GM21529 (cell line): Measurements from ENCODE around the gene DNAH17.

Source experiments
- ATAC-seq: cut with Tn5 transposase; IDR thresholded peaks from one replicate; pipeline ENCODE4 v1.9.1; 2021; ENCODE audit not compliant: unreplicated experiment

DNAH17 gene

DNA sequence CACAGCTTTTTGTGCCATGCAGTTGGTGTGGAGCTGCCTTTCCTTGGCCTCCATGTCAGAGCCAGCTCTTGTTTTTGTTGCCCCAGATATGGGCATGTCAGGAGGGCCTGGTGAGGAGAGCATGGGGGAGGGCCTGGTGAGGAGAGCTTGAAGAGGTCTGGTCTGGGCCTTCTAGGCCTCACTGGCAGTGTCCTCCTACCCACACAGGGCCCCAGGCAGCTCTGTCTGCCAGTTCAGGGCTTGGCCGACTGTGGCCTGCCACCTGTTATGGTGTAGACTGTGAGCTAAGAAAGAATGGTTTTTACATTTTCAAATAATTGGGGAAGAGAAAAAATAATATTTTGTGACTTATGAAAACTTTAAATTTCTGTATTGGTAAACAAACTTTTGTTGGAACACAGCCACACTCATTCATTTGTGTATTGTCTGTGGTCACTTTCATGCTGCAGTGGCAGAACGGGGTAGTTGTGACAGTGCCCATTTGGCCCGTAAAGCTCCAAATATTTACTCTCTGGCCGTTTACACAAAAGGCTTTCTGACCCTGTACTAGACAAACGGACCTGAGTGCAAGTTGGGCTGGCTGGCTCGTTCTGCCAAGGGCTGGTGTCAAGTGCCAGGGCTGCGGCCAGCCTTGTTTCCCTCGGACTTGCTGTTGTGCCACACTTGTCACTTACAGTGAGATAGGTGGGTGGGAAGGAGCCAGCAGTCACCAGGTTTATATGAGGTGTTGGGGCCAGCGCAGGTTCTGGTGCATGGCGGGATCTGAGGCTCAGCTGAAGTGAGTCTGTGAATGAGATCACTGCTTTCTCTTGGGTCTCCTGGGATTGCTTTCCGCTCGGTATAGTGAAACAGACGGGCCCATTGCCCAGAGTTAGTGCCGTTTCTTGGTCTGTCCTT lies 180.5 kb downstream of the DNAH17 start:
- no peak for ATAC-seq

DNA sequence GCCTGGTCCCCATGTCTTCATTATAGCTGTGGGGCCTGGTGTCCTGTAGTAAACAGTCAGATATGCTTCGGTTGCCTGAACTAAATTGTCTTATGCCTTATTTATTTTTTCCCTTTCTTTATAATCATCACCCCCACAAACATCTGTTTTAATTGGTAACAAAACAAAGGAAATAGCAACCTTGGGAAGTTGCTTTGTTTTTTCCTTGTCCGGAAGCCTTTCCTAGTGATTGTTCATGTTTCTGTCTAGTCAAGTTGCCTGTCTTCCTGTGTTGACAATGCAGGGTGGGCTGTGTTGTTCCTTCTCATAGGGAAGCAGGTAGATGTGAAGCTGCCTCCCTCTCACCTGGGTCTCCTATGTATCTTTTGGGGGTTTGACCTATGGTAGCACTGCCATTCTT lies 182.0 kb downstream of the DNAH17 start:
- no peak for ATAC-seq

DNA sequence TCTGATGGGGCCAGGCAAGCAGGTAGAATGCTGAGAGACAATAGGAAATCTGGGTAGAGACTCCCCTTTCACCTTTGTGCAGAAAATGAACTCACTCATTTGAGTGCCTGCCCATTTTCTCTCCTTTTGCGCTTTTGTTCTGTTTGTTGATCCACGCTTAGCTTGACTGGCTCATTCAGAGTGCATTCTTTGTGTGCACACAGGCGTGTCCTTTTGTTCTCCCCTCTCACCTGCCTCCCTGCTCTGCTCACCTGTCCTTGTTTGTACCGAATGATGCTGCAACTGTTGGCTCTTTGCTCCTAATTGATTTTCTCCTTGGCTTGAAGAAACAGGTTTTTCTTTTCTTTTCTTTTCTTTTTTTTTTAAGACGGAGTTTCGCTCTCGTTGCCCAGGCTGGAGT lies 183.0 kb downstream of the DNAH17 start:
- no peak for ATAC-seq

DNA sequence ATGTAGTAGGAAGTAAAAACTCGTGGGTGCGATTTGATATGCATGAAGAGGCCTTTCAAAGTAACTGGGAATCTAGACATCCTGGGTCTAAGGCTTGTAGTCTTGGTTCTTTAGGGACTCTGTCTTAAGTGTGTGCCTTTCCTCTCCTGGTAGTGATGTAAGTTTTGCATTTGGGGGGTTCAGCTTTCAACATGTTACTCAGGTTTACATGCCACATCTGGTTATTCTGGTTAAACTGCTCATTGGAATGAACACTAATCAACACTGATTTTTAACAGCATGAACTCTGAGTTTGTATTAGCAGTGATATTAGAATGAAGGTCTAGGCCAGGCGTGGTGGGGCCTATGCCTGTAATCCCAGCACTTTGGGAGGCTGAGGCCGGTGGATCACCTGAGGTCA lies 183.6 kb downstream of the DNAH17 start:
- ATAC-seq: no peak

DNA sequence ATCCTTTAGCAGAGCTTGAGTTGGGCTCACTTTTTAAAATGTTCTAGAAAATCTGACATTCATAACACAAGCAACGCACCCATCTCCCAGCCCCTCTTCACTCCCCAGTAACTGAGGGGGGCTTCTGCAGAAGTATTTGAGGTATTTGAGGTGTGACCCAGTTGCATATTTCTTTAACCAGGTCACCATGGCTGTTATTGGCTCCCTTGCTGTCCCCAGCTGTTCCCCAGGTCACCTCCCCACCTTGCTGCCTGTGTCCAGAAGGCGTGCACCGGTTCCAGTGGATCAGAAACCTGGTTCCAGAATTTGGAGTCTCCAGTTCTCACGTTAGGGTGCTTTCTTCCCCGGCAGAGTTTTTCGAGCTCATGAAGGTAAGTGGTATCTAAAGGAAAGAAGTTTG lies 184.9 kb downstream of the DNAH17 start:
- ATAC-seq: no peak

DNA sequence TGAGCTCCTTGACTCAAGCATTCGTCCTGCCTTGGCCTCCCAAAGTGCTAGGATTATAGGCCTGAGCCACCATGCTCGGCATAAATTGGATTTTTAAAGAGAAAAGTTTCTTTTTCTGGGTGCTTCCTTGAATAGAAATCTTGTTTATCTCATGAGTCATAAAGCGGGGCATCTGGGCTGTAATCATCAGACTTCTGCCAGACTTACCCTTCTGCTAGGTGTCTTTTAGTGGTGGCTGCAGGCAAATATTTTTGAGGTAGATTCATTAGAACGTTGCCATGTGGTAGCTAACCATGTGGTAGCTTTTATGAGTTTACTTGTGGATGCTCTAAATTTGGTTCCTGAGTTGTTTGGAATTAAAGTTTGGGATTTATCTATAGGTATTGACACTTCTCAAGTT lies 185.4 kb downstream of the DNAH17 start:
- ATAC-seq: no peak

DNA sequence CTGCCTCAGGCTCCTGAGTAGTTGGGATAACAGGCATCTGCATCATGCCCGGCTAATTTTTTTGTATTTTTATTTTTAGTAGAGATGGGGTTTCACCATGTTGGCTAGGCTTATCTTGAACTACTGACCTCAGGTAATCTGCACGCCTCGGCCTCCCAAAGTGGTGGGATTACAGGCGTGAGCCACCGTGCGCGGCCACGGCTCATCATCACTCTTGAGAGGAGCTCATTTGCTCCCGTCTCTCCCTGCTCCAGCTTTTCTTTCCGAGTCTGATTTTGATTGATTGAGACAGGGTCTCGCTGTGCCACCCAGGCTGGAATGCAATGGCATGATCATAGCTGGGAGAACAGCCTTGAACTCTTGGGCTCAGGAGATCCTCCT lies 186.2 kb downstream of the DNAH17 start:
- ATAC-seq: no peak

DNA sequence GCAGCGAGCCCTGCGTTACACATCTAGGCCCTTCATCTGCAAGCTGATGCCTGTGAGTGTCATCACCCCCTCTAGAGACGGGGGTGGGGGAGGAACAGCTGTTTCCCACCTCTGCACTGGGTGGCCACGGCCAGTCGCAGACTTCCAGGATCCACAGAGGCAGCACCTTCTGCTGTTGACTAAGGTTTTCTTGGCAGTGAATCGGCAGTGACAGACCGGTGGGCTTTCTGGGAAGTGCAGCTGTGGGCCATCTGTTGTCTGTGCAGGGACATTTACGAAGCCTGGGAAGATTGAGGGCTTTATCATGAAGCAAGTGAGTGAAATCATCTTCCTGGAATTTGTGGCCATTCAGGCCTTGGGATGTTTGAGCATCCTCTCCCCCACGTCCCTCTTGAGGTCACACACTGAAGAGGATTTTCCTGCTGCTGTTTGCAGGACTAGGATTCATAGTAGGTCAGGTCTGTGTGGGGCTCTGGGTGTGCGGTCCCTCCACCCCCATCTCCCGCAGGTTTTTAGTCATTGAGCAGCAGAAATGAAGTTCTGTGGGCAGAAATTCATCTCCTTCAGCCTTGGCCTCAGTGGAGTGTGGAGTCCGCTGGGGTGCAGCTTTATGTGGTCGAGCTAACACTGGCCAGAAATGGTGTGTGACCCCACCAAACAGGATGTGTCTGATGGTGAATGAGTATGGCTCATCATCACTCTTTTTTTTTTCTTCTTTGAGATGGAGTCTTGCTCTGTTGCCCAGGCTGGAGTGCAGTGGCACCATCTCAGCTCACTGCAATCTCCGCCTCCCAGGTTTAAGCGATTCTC lies 186.8 kb downstream of the DNAH17 start:
- ATAC-seq: no peak

DNA sequence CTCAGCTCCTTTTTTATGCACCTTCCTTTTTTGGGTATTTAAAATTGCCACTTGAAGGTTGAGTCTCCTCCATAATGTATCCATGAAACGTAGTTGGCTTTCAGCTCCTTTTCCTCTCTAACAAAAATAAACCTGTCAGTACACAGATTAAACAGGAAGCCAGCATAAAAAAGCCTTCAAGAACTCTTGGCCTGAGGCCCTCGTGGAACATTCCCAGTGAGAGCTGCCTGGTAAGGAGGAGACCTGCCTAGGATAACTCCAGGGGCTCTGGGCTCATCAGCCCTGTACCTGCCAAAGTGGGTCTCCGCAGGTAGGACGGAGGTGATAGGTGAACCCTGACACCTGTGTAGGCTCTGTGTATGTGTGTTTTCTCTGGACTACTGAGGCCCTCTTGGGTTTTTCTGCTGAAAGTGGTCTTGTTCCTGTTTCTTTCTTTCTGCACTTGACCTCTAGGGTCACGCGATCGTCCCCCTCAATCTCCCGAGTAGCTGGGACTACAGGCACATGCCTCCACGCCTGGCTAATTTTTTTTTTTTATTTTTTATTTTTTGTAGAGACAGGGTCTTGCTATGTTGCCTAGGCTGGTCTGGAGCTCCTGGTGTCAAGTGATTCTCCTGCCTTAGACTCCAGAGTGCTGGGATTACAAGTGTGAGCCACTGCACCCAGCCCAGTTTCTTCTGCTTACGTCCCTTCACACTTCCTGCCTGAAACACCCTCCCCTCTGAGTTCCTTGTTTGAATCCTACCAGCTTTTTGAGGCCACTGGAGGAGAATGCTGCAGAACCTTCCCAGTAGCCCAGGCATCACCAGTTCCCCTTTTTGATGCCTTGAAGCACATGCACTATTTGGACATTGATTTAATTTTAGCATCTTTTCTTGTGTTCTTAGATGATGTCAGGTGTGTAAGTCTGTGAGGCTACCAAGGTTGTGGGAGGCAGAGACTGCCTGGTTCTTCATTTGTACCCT lies 188.9 kb downstream of the DNAH17 start:
- no peak for ATAC-seq

DNA sequence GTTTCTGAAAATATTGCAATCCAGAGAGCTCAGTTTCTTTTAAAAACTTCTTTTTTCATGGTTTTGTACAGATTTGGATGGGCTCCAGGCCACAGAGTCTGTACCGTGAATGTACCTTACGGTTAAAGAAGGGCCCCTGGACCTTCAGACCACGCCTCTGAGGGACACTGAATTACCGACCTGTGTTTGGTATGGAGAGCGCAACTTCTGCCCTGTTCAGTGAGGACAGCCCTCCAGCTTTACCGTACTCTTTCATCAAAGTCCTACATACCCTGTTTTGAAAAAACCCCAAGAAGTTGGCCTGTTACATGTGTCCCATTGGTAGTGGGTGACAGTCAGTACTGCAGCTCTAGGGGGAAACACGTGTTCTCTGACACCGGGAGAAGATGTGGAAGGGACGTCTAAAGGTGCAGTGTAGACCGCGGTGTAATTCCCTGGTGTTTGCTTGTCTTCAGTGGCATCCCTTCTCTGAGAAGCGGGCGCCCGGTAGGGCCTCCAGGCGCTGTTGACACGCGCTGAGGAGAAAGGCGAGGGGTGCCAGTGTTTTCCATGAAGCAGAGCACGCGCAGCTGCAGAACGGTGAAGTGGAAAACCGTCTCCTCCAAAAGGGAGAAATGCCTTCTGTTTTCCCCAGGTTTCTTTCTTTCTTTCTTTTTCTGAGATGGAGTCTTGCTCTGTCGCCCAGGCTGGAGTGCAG lies 192.6 kb downstream of the DNAH17 start:
- ATAC-seq: peak; percentile 29

DNA sequence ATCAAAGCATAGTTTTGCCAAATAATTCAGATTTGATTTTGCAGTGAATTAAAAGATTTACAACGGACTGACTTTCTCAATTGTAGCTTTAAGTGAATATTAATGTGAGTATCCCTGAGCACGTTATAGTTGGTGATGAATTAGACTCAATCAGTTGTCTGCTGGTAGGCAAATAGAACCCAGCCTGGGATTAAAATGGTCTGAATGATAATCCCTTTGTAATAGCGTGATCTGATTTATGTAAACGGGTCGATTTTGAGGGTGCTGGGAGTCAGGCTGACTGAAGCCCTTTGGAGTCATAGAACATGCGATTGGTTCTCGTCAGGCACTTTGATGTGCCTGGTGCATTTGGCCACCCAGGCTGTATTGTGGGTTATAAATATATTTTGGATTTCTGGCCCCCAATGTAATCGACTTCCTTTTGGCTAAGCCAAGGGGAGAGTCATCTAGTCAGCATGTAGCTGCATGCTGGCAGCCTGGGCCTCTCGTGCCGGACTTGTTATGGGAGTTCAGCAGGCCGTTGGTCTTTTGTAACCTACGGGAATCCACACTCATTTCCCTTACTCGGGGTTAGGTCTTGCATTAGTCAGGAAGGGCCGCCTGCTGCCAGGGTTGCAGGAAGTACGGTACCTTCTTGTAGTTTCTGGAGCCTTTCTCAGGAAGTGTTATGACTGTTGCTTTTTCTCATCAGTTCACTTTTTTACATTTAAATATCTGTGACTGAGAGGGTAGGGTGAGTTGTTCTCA lies 193.3 kb downstream of the DNAH17 start:
- peak; percentile 42 for ATAC-seq

DNA sequence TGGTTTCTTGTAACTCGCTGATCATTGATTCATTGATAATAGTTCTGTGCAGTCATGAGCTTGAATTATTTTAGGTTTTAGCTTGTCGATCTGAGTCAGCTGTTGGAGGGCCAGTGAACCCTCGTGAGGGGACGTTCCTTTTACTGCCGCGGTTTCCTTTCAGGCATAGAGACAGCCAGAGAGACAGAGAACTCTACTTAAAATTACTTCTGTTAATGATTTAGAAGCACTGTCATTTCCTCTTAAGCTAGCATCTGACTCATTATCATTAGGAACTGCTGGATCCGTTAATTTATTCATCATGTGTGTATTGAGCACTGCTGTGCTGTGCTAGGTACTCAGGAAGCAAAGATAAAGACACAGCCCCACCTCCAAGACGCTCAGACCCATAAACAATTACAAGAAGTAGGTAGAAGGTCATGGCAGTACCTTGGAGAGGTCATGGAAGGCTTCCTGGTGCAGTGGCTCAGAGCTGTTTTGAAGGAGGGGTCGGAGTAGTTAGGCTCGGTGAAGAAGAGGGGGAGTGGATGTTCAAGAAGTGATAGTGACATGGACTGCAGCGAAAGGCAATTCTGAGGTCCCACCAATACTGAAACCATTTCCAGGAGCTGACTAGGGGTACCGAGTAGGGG lies 195.5 kb downstream of the DNAH17 start:
- ATAC-seq: no peak

DNA sequence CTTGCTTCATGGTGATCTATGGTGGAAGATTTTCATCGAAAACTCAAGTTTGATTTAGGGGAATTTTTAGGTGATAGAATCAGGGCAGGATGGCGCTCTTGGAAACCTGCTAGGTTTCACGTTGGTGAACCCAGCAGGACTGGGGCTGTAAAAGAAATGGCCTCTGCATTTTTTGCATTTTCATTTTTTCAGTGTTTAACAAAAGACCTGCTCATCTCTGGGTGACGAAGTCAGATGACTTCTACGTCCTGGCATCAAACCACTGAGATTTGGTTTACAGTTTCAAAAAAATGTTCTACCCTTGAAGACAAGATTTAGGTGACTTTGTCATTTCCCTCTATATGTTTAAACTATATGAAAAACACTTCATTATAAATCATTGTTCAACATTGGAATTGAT lies 196.8 kb downstream of the DNAH17 start:
- no peak for ATAC-seq

DNA sequence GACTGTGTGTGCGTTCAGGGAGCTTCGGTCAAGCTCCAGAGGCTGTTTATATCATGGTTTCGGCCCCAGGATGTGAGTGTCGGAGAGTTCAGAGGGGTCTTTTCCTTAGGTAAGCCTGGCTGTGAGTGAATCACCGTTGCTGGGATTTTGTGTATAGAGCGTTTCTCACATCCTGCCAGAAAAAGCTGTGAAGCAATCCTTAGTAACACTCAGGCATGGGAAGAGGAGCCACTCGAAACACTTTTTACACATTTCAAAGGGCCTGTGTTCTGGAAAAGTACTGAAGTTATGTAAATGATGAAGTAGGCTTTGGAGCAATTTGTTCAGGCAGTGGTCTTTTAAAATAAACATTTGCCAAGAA lies 198.1 kb downstream of the DNAH17 start:
- no peak for ATAC-seq

DNA sequence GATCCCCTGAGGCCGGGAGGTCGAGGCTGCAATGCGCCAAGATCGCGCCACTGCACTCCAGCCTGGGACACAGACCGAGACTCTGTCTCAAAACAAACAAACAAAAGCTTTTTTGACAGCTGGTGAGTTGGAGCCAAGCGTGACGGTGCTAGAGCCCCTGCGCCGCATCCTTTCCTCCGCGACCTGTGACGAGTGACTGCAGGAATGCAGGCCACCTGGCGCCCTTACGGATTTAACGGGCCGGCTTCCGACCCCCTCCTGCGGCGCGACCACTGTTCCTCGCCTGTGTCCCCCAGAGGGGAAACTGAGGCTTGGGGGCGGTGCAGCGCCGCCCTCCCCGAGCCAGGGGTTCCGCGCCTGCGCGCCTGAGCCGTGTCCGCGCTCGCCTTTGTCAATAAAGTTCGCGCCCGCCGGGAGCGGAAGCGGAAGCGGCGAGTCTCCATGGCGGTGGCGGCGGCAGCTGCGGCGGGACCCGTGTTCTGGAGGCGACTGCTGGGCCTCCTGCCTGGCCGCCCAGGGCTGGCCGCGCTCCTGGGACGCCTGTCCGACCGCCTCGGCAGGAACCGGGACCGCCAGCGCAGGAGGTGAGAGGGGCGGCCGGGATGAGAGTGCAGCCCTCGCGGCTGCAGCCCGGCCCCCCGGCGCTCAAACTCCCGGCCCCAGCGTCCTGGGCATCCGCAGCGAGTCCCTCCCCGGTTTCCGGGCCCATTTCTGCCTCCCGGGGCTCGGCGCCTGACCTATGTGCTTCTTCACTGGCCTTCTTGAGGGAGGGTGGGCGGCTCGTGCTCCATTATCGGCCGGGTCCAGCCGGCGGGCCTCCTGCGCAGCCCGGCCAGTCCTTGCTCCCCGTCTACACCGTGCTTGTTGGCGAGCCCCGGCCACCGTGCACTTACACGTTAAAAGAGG lies 198.7 kb downstream of the DNAH17 start, which contains the start of gene PGS1:
TSS of gene PGS1 (plus strand) at position 425 of the 906 bp plus-strand sequence. CDS start at position 442, 17 bp downstream.
- ATAC-seq: no peak

DNA sequence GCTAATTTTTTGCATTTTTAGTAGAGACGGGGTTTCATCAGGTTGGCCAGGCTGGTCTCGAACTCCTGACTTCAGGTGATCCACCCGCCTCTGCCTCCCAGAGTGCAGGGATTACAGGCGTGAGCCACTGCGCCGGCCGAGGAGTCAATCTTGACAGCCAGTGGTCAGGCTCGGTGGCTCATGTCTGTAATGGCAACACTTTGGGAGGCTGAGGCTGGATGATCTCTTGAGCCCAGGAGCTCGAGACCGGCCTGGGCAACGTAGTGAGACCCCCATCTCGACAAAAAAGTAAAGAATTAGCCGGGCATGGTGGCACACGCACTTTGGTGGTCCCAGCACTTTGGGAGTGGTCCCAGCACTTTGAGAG lies 199.4 kb downstream of the DNAH17 start:
- ATAC-seq: no peak

DNA sequence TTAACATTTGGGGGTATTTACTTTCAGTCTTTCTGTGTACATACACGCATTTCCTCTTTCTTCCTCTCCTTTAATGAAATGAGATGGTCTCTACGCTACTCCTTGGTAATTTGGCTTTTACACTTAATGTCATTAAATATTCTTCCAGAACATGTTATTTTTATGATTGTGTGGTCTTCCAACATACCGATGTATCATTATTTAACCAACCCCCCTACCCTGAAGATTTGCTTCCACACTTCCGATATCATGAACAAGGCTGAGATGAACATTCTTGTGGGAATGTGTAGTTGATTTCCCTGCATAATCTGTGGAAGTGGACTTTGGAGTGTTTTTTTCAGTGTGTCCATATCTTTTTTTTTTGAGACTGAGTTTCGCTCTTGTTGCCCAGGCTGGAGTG lies 201.0 kb downstream of the DNAH17 start:
- ATAC-seq: no peak

DNA sequence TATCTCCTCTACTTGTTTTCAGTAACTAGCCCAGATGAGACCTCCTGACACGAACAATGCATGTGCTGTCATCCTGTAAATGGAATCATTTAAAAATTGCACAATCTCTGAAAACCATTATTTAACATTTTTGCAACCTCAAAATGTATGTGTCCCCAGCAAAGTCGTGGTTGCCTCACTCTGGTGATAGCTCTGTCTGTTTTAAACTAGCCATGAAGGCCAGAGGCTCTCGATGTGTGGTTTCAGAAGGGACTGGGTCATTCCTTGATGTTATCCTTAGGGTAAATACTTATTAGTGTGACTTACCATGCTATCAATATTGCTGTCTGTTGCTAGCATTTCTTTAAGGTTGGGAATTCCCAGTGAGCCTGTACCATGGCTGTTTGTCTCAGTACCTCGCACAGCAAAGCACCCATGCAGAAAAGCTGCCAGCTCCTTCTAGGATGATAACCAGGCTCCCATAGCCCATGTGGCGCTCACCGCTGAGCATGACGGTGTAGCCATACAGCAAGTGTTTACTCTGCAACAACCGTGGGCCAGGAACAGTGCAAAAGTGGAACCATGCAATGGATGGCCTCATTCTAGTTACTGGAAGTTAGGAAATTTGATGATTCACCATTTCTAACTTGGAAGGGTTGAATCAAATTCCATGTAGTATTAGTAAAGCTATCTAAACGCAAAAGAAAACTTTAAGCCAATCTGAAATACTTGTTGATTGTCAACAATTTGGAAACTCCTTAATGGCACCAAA lies 201.6 kb downstream of the DNAH17 start:
- ATAC-seq: no peak
